GM23338 (cell line): ENCODE measurements around the gene SLCO3A1.

Experiments used
- CREB1 ChIP-seq: fragments of 250-450 bp; sonication (Bioruptor Pico); IDR thresholded peaks from 2 replicates; pipeline ENCODE4 v1.5.0; 2020; ENCODE audit warnings: low read depth, mild to moderate bottlenecking, moderate library complexity
- CTCF ChIP-seq, 2 experiments: fragments of 200-600 bp in 1 of 2; sonication (generic) in 1 of 2; conservative IDR thresholded peaks; 2 replicates each; pipeline versions ENCODE4 v1.5.1 to v1.6.1; 2016 to 2017; ENCODE audit warnings: antibody characterized with exemption in 2 of 2, low read depth in 2 of 2, mild to moderate bottlenecking in 2 of 2, moderate library complexity in 1 of 2
- ETS1 ChIP-seq: IDR thresholded peaks from 2 replicates; pipeline ENCODE4 v1.6.1; 2016; ENCODE audit warnings: antibody characterized with exemption
- EZH2 ChIP-seq: fragments of 200-600 bp; sonication (generic); IDR thresholded peaks from one replicate; pipeline ENCODE4 v1.8.0; 2017; ENCODE audit warnings: antibody characterized with exemption, mild to moderate bottlenecking, low read depth; ENCODE audit not compliant: unreplicated experiment
- EZH2phosphoT487 ChIP-seq: fragments of 200-600 bp; sonication (generic); IDR thresholded peaks from one replicate; pipeline ENCODE4 v1.8.1; 2018; ENCODE audit warnings: antibody characterized with exemption; ENCODE audit not compliant: unreplicated experiment
- JUNB ChIP-seq: IDR thresholded peaks from one replicate; pipeline ENCODE4 v1.6.1; 2016; ENCODE audit warnings: antibody characterized with exemption; ENCODE audit not compliant: unreplicated experiment
- NANOG ChIP-seq: IDR thresholded peaks from 2 replicates; pipeline ENCODE4 v1.6.1; 2016; ENCODE audit warnings: antibody characterized with exemption, borderline replicate concordance
- POLR2AphosphoS5 ChIP-seq: IDR thresholded peaks from 2 replicates; pipeline ENCODE4 v1.6.1; 2016; ENCODE audit warnings: antibody characterized with exemption, low read depth
- REST ChIP-seq: IDR thresholded peaks from one replicate; pipeline ENCODE4 v1.6.1; 2018; ENCODE audit warnings: antibody characterized with exemption; ENCODE audit not compliant: unreplicated experiment
- ZNF114 ChIP-seq: fragments of 250-450 bp; sonication (Bioruptor Pico); IDR thresholded peaks from 2 replicates; pipeline ENCODE4 v1.5.0; 2020; ENCODE audit warnings: mild to moderate bottlenecking, moderate library complexity
- ZNF331 ChIP-seq: fragments of 250-450 bp; sonication (Bioruptor Pico); IDR thresholded peaks from 2 replicates; pipeline ENCODE4 v1.5.0; 2020; ENCODE audit warnings: low read depth, mild to moderate bottlenecking, moderate library complexity
- ZNF462 ChIP-seq: fragments of 250-450 bp; sonication (Bioruptor Pico); IDR thresholded peaks from 2 replicates; pipeline ENCODE4 v1.5.0; 2020; ENCODE audit warnings: mild to moderate bottlenecking, moderate library complexity

DNA sequence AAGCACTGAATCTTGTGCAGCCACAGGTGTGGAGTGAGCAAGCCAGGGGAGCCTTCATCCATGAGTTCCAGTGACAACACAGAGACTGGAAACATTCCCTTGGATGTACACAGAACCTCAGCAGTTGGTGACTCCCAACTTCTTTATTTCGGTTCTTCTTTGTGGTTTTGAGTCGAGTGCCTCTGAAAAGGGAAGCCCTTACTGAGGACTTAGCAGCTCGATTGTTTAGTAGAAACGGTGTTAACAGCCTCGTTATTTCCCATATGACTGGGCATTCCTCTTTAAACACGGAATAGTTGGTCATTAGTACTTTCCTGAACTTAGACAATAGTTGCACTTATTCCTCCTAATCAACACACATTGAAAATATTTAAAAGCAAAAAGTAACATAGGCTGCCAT lies 7.7 kb downstream of the SLCO3A1 start:
- TF ChIP-seq CTCF (conservative IDR thresholded peaks at IDR 0.05; ENCODE audit: low read depth in 2 of 2) (no peak), EZH2 (no peak), CREB1 (CRISPR knock-in tag) (no peak), POLR2AphosphoS5 (no peak), JUNB (no peak), ZNF114 (CRISPR knock-in tag) (no peak), EZH2phosphoT487 (no peak), REST (no peak), NANOG (no peak), ZNF331 (CRISPR knock-in tag) (no peak), ZNF462 (CRISPR knock-in tag) (no peak), ETS1 (no peak)
